GM19452 (cell line): ENCODE measurements around the gene ART1.

Source experiments
- ATAC-seq: cut with Tn5 transposase; IDR thresholded peaks from one replicate; pipeline ENCODE4 v1.9.1; 2021; ENCODE audit not compliant: unreplicated experiment

The ART1 gene

DNA sequence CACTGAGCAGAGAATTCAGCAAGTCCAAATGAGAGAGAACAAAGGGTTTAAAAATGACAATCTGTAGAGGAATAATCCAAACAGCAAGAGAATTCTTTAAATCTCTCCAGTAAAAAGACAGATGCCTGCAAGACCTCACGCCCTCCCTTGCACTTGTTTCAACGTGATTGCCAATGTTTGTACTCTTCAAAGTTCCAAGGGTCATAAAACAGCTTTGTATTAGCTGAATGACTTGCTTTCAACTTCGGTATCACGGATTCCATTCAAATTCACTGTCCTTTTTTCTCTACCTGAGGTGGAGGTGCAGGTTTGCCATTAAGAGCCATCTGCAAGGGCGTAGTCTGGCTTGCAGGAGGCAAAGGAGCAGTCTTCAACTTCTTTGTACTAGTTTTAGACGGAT is 67.3 kb downstream of the ART1 start:
- no peak for ATAC-seq
